ENCODE measurements around the gene ANKRD11.
"Not testable (repeated sequence)": the region's sequence is repeated elsewhere in the genome, so short reads cannot be mapped to it uniquely, and the experiment has no call there.

The ANKRD11 gene

DNA sequence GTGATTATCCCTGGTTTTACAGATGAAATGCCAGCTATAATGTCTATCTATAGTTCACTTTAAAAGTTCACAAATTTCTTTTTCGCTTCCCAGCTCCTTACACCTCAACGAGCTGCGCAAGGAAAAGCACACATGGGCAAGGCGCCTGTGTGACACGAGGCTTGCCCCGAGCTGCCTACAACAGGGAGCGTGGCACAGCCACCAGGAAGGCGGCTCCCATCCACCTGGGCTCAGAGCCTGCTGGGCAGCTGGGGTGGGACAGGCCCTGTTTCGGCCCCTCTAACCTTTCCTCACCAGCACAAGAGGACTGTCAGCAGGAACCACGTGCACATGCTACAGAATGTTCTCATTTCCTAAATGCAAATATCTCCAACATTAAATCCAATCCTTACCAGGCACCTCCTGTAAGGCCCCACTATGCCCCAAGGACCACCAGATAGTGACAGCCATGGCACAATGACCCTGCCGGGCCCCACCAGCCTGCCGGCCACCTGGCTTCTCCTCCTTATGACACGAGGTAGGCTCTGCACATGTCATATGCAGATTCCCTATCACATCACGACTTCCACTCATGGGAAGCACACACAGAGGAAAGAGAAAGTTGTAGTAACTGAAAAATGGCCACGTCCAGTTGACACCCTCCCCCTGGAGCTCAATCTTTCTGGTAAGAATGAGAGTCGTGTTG, 180.8 kb downstream of the ANKRD11 start:
- H3K79me2 ChIP-seq (ENCODE audit: insufficient read depth, low read length), result peaks cover 78% of the 10 kb centered on the region
- H2AFZ ChIP-seq (ENCODE audit: low read length), result no peak overlapping the region
- H3K36me3 ChIP-seq (ENCODE audit: insufficient read depth, low read length), result peaks cover 21% of the 10 kb centered on the region; the same call in 1 of the 2 replicates
- no peaks in the 10 kb centered on the region for H3K9me2 ChIP-seq (replicated peaks; ENCODE audit: low read depth, low read length)
- no peak overlapping the region for H3K4me2 ChIP-seq (ENCODE audit: low read depth, low read length, poor library complexity, severe bottlenecking)
- TF ChIP-seq EZH2phosphoT487 (IDR thresholded peaks at IDR 0.05; ENCODE audit: borderline replicate concordance), result no peak
- TF ChIP-seq, protein P1, sequence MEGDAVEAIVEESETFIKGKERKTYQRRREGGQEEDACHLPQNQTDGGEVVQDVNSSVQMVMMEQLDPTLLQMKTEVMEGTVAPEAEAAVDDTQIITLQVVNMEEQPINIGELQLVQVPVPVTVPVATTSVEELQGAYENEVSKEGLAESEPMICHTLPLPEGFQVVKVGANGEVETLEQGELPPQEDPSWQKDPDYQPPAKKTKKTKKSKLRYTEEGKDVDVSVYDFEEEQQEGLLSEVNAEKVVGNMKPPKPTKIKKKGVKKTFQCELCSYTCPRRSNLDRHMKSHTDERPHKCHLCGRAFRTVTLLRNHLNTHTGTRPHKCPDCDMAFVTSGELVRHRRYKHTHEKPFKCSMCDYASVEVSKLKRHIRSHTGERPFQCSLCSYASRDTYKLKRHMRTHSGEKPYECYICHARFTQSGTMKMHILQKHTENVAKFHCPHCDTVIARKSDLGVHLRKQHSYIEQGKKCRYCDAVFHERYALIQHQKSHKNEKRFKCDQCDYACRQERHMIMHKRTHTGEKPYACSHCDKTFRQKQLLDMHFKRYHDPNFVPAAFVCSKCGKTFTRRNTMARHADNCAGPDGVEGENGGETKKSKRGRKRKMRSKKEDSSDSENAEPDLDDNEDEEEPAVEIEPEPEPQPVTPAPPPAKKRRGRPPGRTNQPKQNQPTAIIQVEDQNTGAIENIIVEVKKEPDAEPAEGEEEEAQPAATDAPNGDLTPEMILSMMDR (conservative IDR thresholded peaks at IDR 0.05; ENCODE audit: low read length), result no peak
- H3K9ac ChIP-seq (ENCODE audit: low read depth, low read length, poor library complexity, severe bottlenecking), result no peak overlapping the region
- no peaks in the 10 kb centered on the region for H3K27me3 ChIP-seq (ENCODE audit: insufficient read depth, low read length, poor library complexity, severe bottlenecking)
- peaks cover 47% of the 10 kb centered on the region for H4K20me1 ChIP-seq (ENCODE audit: insufficient read depth, low read length, poor library complexity, severe bottlenecking)
- no peak overlapping the region for H3K4me3 ChIP-seq (ENCODE audit: low read length, poor library complexity, severe bottlenecking)
- H3K9me3 ChIP-seq (ENCODE audit: insufficient read depth, low read depth, low read length), result no peaks in the 10 kb centered on the region
- H3K4me1 ChIP-seq (ENCODE audit: insufficient read depth, low read length, poor library complexity, severe bottlenecking), result peaks cover 5% of the 10 kb centered on the region
- H3F3A ChIP-seq (ENCODE audit: low read depth), result no peaks in the 10 kb centered on the region

DNA sequence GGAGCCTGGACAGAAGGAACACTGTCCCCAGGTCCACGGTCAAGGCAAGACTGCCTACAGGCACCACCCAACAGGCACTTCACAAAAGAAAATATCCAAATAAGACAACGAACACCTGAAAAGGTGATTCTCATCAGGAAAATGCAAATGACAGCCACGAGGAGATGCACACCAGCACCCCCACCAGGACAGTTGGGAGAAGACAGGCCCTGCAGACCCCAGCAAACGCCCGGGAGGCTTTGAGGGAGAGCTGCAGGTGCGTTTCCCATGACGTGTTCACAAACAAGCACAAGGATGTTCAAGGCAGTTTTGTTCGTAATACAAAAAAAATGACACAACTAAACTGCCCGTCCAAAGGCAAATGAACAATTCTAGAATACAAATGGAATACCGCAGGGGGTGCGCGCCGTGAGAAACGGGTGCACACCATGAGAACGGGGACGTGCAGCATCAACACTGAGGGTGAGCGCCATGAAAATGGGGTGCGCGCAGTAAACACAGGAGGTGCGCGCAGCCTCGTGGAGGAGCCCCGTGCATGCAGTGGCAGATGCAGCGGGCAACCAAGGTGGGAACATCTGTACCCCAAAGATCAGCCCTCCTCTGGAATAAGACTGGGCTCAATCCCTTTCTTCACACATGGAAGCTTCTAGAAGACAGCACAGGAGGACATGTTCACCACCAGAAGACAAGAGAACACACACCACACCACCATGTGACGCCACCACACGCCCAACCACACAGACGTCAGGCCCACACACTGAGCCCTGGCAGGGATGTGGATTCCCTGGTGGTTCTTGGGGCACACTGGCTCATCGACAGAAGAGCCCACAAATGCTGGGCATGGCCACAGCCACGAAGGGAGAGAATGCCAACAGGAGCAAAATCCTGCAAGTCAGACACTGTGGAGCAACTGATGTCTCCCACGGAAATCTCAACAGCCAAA, 181.7 kb downstream of the ANKRD11 start:
- Histone ChIP-seq H3K27me3 (ENCODE audit: insufficient read depth, low read length, poor library complexity, severe bottlenecking) (no peaks in the 10 kb centered on the region), H3K4me1 (ENCODE audit: insufficient read depth, low read length, poor library complexity, severe bottlenecking) (no peaks in the 10 kb centered on the region), H3K4me3 (ENCODE audit: low read length, poor library complexity, severe bottlenecking) (no peak overlapping the region), H3K79me2 (ENCODE audit: insufficient read depth, low read length) (peaks cover 69% of the 10 kb centered on the region), H3K9me2 (replicated peaks; ENCODE audit: low read depth, low read length) (no peaks in the 10 kb centered on the region), H3F3A (ENCODE audit: low read depth) (no peaks in the 10 kb centered on the region), H3K4me2 (ENCODE audit: low read depth, low read length, poor library complexity, severe bottlenecking) (no peak overlapping the region), H3K36me3 (ENCODE audit: insufficient read depth, low read length) (peaks cover 28% of the 10 kb centered on the region; the same call in 1 of the 2 replicates), H4K20me1 (ENCODE audit: insufficient read depth, low read length, poor library complexity, severe bottlenecking) (peaks cover 38% of the 10 kb centered on the region), H3K9me3 (ENCODE audit: insufficient read depth, low read depth, low read length) (no peaks in the 10 kb centered on the region), H2AFZ (ENCODE audit: low read length) (no peak overlapping the region), H3K9ac (ENCODE audit: low read depth, low read length, poor library complexity, severe bottlenecking) (no peak overlapping the region)
- no peak for TF ChIP-seq EZH2phosphoT487 (IDR thresholded peaks at IDR 0.05; ENCODE audit: borderline replicate concordance)
- TF ChIP-seq, protein P1 (conservative IDR thresholded peaks at IDR 0.05; ENCODE audit: low read length), result peak; percentile 67

DNA sequence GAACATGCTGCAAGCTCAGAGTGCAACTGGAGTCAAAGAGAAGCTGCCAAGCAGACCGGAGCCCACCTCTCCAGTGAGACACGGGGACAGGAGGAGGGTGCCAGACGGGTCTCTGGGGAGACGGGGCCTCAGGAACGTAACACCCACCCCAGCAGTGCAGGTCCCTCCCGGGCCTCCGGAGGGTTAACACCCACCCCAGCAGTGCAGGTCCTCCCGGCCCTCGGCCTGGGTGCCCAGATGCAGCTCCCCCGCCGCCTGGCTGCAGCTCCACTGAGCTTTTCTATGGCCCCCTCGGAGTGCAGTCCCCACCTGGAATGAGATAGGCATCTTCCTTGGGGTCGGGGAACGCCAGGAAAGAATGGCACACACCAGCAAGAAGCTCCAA, 182.9 kb downstream of the ANKRD11 start:
- Histone ChIP-seq H3K4me1 (ENCODE audit: insufficient read depth, low read length, poor library complexity, severe bottlenecking) (no peaks in the 10 kb centered on the region), H3K79me2 (ENCODE audit: insufficient read depth, low read length) (peaks cover 62% of the 10 kb centered on the region), H2AFZ (ENCODE audit: low read length) (no peak overlapping the region), H4K20me1 (ENCODE audit: insufficient read depth, low read length, poor library complexity, severe bottlenecking) (peaks cover 30% of the 10 kb centered on the region), H3K9me3 (ENCODE audit: insufficient read depth, low read depth, low read length) (no peaks in the 10 kb centered on the region), H3K9me2 (replicated peaks; ENCODE audit: low read depth, low read length) (no peaks in the 10 kb centered on the region), H3K4me3 (ENCODE audit: low read length, poor library complexity, severe bottlenecking) (no peak overlapping the region), H3K9ac (ENCODE audit: low read depth, low read length, poor library complexity, severe bottlenecking) (no peak overlapping the region), H3K27me3 (ENCODE audit: insufficient read depth, low read length, poor library complexity, severe bottlenecking) (no peaks in the 10 kb centered on the region), H3F3A (ENCODE audit: low read depth) (no peaks in the 10 kb centered on the region), H3K36me3 (ENCODE audit: insufficient read depth, low read length) (peaks cover 30% of the 10 kb centered on the region; the same call in 1 of the 2 replicates), H3K4me2 (ENCODE audit: low read depth, low read length, poor library complexity, severe bottlenecking) (no peak overlapping the region)
- TF ChIP-seq EZH2phosphoT487 (IDR thresholded peaks at IDR 0.05; ENCODE audit: borderline replicate concordance), result no peak
- TF ChIP-seq, protein P1 (conservative IDR thresholded peaks at IDR 0.05; ENCODE audit: low read length), result no peak

DNA sequence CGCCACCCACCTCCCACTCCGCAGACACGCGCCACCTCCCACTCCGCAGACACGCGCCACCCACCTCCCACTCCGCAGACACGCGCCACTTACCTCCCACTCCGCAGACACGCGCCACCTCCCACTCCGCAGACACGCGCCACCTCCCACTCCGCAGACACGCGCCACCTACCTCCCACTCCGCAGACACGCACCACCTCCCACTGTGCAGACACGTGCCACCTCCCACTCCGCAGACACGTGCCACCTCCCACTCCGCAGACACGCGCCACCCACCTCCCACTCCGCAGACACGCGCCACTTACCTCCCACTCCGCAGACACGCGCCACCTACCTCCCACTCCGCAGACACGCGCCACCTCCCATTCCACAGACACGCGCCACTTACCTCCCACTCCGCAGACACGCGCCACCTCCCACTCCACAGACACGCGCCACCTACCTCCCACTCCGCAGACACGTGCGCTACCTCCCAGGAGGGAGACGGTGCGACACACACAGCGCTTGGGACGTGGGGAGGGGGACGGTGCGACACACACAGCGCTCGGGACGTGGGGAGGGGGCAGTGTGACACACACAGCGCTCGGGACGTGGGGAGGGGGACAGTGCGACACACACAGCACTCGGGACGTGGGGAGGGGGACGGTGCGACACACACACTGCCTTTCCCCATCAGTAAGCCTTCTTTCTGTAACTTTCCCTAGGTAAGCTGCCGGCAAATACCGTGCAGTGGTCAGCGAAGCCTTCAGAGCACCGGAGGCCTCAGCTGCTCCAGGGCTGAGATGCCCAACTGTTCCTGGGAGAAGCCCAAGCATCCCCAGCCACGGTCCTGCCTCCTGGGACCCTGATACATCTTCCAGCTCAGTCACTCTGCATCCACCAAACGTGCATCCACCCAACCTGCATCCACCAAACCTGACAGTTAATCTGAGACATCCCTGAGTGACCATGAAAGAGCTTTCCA, 183.6 kb downstream of the ANKRD11 start:
- not testable (repeated sequence) for H3K4me3 ChIP-seq (ENCODE audit: low read length, poor library complexity, severe bottlenecking); H3F3A ChIP-seq (ENCODE audit: low read depth); H3K9me2 ChIP-seq (replicated peaks; ENCODE audit: low read depth, low read length); H3K4me2 ChIP-seq (ENCODE audit: low read depth, low read length, poor library complexity, severe bottlenecking); H3K27me3 ChIP-seq (ENCODE audit: insufficient read depth, low read length, poor library complexity, severe bottlenecking); H3K9ac ChIP-seq (ENCODE audit: low read depth, low read length, poor library complexity, severe bottlenecking); H3K4me1 ChIP-seq (ENCODE audit: insufficient read depth, low read length, poor library complexity, severe bottlenecking); H2AFZ ChIP-seq (ENCODE audit: low read length); H3K9me3 ChIP-seq (ENCODE audit: insufficient read depth, low read depth, low read length)
- H3K79me2 ChIP-seq (ENCODE audit: insufficient read depth, low read length), result peaks cover 55% of the 10 kb centered on the region
- peaks cover 30% of the 10 kb centered on the region for H4K20me1 ChIP-seq (ENCODE audit: insufficient read depth, low read length, poor library complexity, severe bottlenecking)
- peaks cover 24% of the 10 kb centered on the region; the same call in 1 of the 2 replicates for H3K36me3 ChIP-seq (ENCODE audit: insufficient read depth, low read length)

Measured in Loucy (cell line).